Fibroblast of villous mesenchyme (primary cell): ENCODE results near the gene RBFOX2. TPM values are rescaled to one million over a fixed set of nuclear protein-coding genes. Genes with fewer than 3 reads are reported as not detected.

ENCODE experiments used
- DNase-seq: peaks from one replicate; pipeline ENCODE4 v3.0.0-alpha.2; 2010; ENCODE audit warnings: low read depth
- H3K4me3 ChIP-seq: 2 replicates; pipeline ENCODE4 v1.5.1; 2011; ENCODE audit warnings: low read depth, mild to moderate bottlenecking, low read length
- CTCF ChIP-seq: IDR thresholded peaks from 2 replicates; pipeline ENCODE4 v1.5.1; 2012; ENCODE audit warnings: low read depth, mild to moderate bottlenecking, low read length; ENCODE audit not compliant: insufficient read depth
- total RNA-seq: library from RNA; depleted of rRNA; stranded (reverse); fragments of >200 nt; gene quantifications from 2 replicates; pipeline ENCODE4 v1.2.3, GENCODE V29; 2012

The RBFOX2 gene
- total RNA-seq, 1 donor: 174 TPM

GRCh38 chr22:35824256-35824655 is 204.4 kb downstream of the RBFOX2 start:
- DNase-seq: no peak
- no peak for TF ChIP-seq CTCF
- H3K4me3 ChIP-seq: no peak overlapping the region

- no peak overlapping the region for H3K4me3 ChIP-seq
- no peak for DNase-seq
- TF ChIP-seq CTCF: no peak
Measured at GRCh38 chr22:35821654-35822053, 207.0 kb downstream of the RBFOX2 start.

GRCh38 chr22:35819421-35819820 is 209.2 kb downstream of the RBFOX2 start:
- no peak for DNase-seq
- no peak for TF ChIP-seq CTCF
- H3K4me3 ChIP-seq: no peak overlapping the region

- H3K4me3 ChIP-seq: no peak overlapping the region
- DNase-seq: no peak
- TF ChIP-seq CTCF: no peak
Measured at GRCh38 chr22:35818897-35819296, 209.7 kb downstream of the RBFOX2 start.

GRCh38 chr22:35812600-35812999 is 216.0 kb downstream of the RBFOX2 start:
- DNase-seq: no peak
- TF ChIP-seq CTCF: no peak
- no peak overlapping the region for H3K4me3 ChIP-seq

GRCh38 chr22:35811670-35812069 is 217.0 kb downstream of the RBFOX2 start:
- H3K4me3 ChIP-seq: no peak overlapping the region
- DNase-seq: no peak
- TF ChIP-seq CTCF: no peak

GRCh38 chr22:35809816-35810215 is 218.8 kb downstream of the RBFOX2 start:
- no peak for DNase-seq
- TF ChIP-seq CTCF: no peak
- no peak overlapping the region for H3K4me3 ChIP-seq
